C4-2B (cell line): ENCODE measurements around the gene RNF130.

ENCODE experiments used
- H3K27ac ChIP-seq: fragments of 450-650 bp; 2 replicates; pipeline ENCODE4 v1.5.1; 2017
- ZFX ChIP-seq: fragments of 450-650 bp; IDR thresholded peaks from 2 replicates; pipeline ENCODE4 v1.6.1; 2017
- TF ChIP-seq, protein P1 (sequence below): fragments of 450-650 bp; conservative IDR thresholded peaks from 2 replicates; pipeline ENCODE4 v1.5.1; 2017; ENCODE audit warnings: mild to moderate bottlenecking

Gene RNF130

GRCh38 chr5:180109920-180110319 lies 38.4 kb upstream of the RNF130 start:
- TF ChIP-seq, protein P1, sequence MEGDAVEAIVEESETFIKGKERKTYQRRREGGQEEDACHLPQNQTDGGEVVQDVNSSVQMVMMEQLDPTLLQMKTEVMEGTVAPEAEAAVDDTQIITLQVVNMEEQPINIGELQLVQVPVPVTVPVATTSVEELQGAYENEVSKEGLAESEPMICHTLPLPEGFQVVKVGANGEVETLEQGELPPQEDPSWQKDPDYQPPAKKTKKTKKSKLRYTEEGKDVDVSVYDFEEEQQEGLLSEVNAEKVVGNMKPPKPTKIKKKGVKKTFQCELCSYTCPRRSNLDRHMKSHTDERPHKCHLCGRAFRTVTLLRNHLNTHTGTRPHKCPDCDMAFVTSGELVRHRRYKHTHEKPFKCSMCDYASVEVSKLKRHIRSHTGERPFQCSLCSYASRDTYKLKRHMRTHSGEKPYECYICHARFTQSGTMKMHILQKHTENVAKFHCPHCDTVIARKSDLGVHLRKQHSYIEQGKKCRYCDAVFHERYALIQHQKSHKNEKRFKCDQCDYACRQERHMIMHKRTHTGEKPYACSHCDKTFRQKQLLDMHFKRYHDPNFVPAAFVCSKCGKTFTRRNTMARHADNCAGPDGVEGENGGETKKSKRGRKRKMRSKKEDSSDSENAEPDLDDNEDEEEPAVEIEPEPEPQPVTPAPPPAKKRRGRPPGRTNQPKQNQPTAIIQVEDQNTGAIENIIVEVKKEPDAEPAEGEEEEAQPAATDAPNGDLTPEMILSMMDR, result no peak
- no peak for TF ChIP-seq ZFX
- H3K27ac ChIP-seq, result no peak overlapping the region

DNA sequence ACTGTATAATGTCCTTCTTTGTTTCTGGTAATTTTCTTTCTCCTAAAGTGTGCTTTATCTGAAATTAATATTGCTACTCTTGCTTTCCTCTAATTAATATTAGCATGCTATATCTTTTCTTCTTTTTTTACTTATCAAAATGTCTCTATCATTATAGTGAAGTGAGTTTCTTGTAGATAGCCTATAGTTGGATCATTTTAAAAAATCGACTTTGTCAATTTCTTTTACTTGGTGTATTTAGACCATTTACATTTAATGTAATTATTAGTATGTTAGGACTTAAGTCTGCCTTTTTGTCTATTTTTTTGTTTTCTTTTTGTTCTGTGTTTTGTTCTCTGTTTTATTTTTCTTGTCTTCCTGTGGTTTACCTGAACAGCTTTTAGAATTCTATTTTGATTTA lies 35.4 kb upstream of the RNF130 start:
- TF ChIP-seq ZFX, result no peak
- TF ChIP-seq, protein P1, result no peak
- no peak overlapping the region for H3K27ac ChIP-seq

DNA sequence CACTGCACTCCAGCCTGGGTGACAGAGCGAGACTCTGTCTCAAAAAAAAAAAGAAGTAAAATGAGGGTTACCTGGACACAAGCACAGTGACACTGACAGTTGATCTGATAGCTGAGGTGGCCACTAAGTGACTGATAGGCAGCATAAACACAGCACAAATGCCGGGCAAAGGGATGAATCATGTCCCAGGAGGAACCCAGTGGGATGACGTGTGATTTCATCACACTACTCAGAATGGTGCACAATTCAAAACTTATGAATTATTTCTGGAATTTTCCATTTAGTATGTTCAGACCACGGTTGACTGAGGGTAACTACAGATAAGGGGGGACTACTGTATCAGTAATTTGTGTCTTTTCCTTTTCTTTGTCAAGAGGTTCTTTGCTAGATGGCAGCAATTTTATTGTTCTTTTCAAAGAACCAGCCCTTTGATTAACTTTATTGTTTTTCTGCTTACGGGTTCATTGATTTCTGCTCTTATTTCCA lies 34.3 kb upstream of the RNF130 start:
- H3K27ac ChIP-seq, result no peak overlapping the region
- TF ChIP-seq, protein P1, result no peak
- TF ChIP-seq ZFX, result no peak

GRCh38 chr5:180104168-180104530 lies 32.6 kb upstream of the RNF130 start:
- no peak overlapping the region for H3K27ac ChIP-seq
- TF ChIP-seq ZFX, result no peak
- TF ChIP-seq, protein P1, result no peak

DNA sequence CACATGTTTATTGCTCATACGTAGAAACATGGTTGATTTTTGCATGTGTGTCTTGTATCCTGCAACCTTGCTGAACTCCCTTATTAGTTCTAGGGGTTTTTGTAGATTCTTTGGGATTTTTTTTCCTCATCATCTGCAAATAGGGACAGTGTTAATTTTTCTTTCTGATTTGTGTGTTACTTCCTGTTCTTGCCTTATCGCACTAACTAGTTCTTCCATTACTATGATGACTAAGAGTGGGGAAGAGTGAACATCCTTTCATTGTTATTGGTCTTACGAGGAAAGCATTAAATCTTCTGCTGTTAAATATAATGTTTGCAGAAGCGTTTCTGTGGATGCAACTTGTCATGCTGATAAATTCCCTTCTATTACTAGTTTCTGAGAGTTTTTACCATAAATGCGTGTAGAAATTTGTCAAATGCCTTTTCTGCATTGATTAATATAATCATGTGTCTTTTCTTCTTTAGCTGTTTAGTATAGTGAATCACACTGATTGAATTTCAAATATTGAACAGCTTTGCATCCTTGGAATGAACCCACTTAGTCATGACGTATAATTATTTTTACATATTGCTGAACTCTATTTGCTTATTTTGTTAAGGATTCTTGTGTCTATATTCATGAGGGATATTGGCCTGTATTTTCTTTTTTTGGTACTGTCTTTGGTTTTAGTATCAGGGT lies 32.1 kb upstream of the RNF130 start:
- no peak for TF ChIP-seq ZFX
- TF ChIP-seq, protein P1, result no peak
- H3K27ac ChIP-seq, result no peak overlapping the region

DNA sequence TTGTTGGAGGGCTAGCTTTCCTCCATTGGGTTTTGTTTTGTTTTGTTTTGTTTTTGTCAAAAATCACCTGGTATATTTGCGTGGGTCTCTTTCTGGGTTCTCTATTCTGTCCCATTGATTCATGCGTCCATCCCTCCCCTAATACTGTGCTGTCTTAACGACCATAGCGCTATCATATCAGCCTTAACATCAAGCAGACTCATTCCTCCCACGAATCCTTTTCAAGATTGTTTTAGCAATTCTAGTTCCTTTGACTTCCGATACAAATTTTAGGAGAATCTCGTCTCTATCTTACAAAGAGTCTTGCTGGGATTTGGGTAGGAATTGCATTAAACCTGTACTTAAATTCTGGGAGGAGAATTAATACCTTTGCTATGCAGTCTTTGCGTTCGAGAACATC lies 31.1 kb upstream of the RNF130 start:
- no peak overlapping the region for H3K27ac ChIP-seq
- TF ChIP-seq, protein P1, result no peak
- TF ChIP-seq ZFX, result no peak

DNA sequence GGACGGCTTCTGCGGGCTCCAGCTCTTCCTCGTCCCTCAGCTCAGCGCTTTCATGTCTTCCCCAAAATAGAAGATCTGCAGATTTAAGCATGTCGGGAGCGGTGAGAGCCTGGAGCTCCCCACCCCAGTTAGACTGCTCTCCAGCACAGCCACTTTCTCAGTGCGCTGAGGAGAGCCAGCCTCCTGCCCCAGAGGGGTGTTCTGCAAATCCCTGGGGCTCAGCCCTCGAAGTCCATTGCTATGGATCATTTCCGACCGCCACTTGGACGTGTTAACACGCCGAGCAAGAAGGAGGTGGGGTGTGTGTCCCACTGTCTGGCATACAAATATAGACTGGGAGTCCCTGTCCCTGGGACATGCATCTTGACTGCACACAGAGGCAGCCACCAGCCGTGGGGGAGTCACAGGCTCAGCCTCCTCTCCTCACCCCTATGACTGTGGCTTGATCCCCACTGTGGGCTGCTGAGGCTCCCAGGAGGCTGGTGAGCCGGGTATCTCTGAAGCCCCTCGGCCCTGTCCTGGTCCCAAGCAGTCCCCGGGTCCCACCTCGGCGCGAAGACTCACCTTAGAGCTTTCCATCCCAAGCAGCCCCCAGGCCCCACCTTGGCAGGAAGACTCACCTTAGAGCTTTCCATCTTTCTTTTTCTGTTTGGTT lies 30.0 kb upstream of the RNF130 start:
- TF ChIP-seq, protein P1, result no peak
- TF ChIP-seq ZFX, result no peak

More for the DNA sequence above, 30.0 kb upstream of the RNF130 start:
- H3K27ac ChIP-seq, result no peak overlapping the region
